GM12801 (cell line): ENCODE results near the gene SCAMP2.

Source experiments
- TF ChIP-seq, protein P1 (sequence below): IDR thresholded peaks from one replicate; pipeline ENCODE4 v1.5.1; 2011; ENCODE audit warnings: control low read depth; ENCODE audit not compliant: insufficient read length; ENCODE audit errors: extremely low read depth

SCAMP2 gene, protein sequence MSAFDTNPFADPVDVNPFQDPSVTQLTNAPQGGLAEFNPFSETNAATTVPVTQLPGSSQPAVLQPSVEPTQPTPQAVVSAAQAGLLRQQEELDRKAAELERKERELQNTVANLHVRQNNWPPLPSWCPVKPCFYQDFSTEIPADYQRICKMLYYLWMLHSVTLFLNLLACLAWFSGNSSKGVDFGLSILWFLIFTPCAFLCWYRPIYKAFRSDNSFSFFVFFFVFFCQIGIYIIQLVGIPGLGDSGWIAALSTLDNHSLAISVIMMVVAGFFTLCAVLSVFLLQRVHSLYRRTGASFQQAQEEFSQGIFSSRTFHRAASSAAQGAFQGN

DNA sequence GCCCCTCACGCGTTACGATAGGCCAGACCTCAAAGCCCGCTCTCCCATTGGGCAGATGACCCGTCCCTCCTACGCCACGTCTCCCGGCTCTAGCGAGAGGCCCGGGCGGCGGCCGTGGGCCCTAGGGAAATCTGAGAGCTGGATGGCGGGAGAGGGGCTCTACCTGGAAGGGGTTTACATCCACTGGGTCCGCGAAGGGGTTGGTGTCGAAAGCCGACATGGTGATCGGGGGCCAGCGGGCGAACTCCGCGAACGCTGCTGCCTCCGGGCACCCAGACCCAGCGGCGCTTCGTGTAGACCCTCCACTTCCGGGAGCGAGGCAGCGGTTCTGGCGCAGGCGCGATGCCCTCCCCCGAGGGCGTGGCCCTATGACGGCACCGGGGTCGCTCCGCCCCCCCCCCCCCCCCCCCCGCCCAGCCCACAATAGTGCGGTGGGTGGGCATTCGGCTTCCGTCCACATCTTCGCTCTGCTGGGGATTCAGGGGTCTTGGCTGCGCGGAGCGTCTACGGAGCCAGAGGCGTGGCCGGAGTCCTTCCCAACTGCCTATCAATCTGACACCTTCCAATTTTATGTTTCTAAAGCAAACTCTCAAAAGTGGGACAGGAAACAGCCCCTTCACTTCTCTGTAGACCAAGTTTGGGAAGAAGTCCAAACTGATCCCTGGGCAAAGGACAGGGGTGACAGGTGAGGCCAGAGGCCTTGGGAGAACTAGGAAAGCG, at the start of gene SCAMP2:
Gene SCAMP2, minus strand, starts transcription at position 330 of the 720 bp plus-strand sequence. Its CDS starts 110 bp downstream, at position 220.
- TF ChIP-seq, protein P1, sequence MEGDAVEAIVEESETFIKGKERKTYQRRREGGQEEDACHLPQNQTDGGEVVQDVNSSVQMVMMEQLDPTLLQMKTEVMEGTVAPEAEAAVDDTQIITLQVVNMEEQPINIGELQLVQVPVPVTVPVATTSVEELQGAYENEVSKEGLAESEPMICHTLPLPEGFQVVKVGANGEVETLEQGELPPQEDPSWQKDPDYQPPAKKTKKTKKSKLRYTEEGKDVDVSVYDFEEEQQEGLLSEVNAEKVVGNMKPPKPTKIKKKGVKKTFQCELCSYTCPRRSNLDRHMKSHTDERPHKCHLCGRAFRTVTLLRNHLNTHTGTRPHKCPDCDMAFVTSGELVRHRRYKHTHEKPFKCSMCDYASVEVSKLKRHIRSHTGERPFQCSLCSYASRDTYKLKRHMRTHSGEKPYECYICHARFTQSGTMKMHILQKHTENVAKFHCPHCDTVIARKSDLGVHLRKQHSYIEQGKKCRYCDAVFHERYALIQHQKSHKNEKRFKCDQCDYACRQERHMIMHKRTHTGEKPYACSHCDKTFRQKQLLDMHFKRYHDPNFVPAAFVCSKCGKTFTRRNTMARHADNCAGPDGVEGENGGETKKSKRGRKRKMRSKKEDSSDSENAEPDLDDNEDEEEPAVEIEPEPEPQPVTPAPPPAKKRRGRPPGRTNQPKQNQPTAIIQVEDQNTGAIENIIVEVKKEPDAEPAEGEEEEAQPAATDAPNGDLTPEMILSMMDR, result no peak

GRCh38 chr15:74920456-74920855, 47.3 kb upstream of the SCAMP2 start:
- TF ChIP-seq, protein P1, result no peak

- TF ChIP-seq, protein P1, result no peak
Observed at GRCh38 chr15:74917676-74918075, 44.5 kb upstream of the SCAMP2 start.

- TF ChIP-seq, protein P1, result no peak
Observed at GRCh38 chr15:74913041-74913440, 39.9 kb upstream of the SCAMP2 start.

- TF ChIP-seq, protein P1, result no peak
Observed at GRCh38 chr15:74908635-74909034, 35.5 kb upstream of the SCAMP2 start.

- TF ChIP-seq, protein P1, result no peak
Observed at GRCh38 chr15:74907163-74907870, 34.2 kb upstream of the SCAMP2 start.

DNA sequence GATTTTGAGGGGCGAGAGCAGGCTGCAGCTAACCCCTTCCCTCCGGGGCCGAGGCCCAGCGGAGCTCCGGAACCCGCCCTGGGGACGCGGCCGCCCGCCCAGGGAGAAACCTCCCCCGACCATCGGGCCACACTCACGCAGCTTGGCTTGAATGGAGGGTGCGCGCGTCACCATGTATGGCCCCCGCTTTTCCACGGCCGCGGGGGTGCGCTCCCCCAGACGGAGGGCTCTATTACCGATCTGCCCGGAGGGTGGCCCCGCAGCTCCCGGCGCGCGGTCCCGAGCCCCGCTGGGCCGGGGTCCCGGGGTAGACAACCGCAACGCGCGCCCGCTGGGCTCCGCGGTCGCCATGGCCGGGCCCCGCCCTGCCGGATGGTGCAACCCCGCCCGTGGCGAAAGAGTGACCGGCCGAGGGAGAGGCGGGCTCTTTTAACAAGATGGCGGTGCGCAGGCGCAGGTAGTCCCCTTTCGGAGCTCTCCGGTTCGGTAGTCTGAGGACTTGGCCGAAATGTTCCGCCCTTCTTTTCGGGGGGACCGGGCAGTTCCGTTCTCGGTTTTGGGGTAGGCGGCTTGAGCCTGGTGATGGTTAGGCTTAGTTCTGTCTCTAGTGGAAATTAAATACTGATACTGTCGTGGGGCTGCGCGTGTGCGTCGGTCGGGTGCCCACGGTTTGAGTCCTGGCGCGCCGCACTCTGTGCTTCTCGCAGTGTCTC, 33.4 kb upstream of the SCAMP2 start, which contains the start of gene FAM219B:
Gene FAM219B, minus strand, starts transcription at position 402 of the 713 bp plus-strand sequence. Its CDS starts 51 bp downstream, at position 351.
- TF ChIP-seq, protein P1, result no peak
